H9 (cell line): ENCODE measurements around the gene SLC6A19. TPM values are rescaled to one million over a fixed set of nuclear protein-coding genes. Genes with fewer than 3 reads are reported as not detected.

ENCODE experiments used
- DNase-seq: peaks from one replicate; pipeline ENCODE4 v3.0.0-alpha.2; 2017
- H2AFZ ChIP-seq: one replicate; pipeline ENCODE4 v1.6.1; 2013; ENCODE audit warnings: mild to moderate bottlenecking, low read length, control low read depth, moderate library complexity
- H2AK5ac ChIP-seq: 2 replicates; pipeline ENCODE4 v1.6.1; 2013; ENCODE audit warnings: low read length, control low read depth, mixed read lengths; ENCODE audit not compliant: insufficient read length
- H2BK120ac ChIP-seq: one replicate; pipeline ENCODE4 v1.6.1; 2013; ENCODE audit warnings: low read depth, mild to moderate bottlenecking, low read length, control low read depth, inconsistent platforms; ENCODE audit not compliant: poor library complexity, severe bottlenecking
- H2BK12ac ChIP-seq: 2 replicates; pipeline ENCODE4 v1.6.1; 2013; ENCODE audit warnings: low read length, control low read depth, mixed read lengths, low read depth; ENCODE audit not compliant: insufficient read length
- H2BK15ac ChIP-seq: 2 replicates; pipeline ENCODE4 v1.6.1; 2013; ENCODE audit warnings: low read depth, low read length, control low read depth
- H2BK20ac ChIP-seq: one replicate; pipeline ENCODE4 v1.6.1; 2013; ENCODE audit warnings: low read depth, mild to moderate bottlenecking, low read length, control low read depth, inconsistent platforms; ENCODE audit not compliant: poor library complexity, severe bottlenecking
- H2BK5ac ChIP-seq: 2 replicates; pipeline ENCODE4 v1.6.1; 2013; ENCODE audit warnings: low read length, control low read depth, mixed read lengths; ENCODE audit not compliant: insufficient read length
- H3K14ac ChIP-seq: 2 replicates; pipeline ENCODE4 v1.6.1; 2013; ENCODE audit warnings: low read length, control low read depth; ENCODE audit not compliant: insufficient read depth
- H3K18ac ChIP-seq: 2 replicates; pipeline ENCODE4 v1.6.1; 2013; ENCODE audit warnings: low read depth, mild to moderate bottlenecking, mixed read lengths, low read length, control low read depth; ENCODE audit not compliant: insufficient read length
- H3K23ac ChIP-seq: 2 replicates; pipeline ENCODE4 v1.6.1; 2013; ENCODE audit warnings: low read length, control low read depth, mixed read lengths, low read depth; ENCODE audit not compliant: insufficient read length
- H3K23me2 ChIP-seq: 2 replicates; pipeline ENCODE4 v1.6.1; 2013; ENCODE audit warnings: low read depth, mild to moderate bottlenecking, mixed read lengths, low read length, control low read depth; ENCODE audit not compliant: insufficient read length, poor library complexity, severe bottlenecking
- H3K27ac ChIP-seq: 2 replicates; pipeline ENCODE4 v1.5.1; 2013; ENCODE audit warnings: low read length, control low read depth, mixed read lengths, low read depth; ENCODE audit not compliant: insufficient read length
- H3K27me3 ChIP-seq: 2 replicates; pipeline ENCODE4 v1.6.1; 2013; ENCODE audit warnings: low read length, control low read depth, inconsistent platforms; ENCODE audit not compliant: insufficient read depth
- H3K4ac ChIP-seq: 2 replicates; pipeline ENCODE4 v1.6.1; 2013; ENCODE audit warnings: low read depth, mild to moderate bottlenecking, control low read depth, inconsistent platforms, low read length, moderate library complexity
- H3K4me1 ChIP-seq: 2 replicates; pipeline ENCODE4 v1.6.1; 2013; ENCODE audit warnings: low read length, control low read depth, inconsistent platforms; ENCODE audit not compliant: insufficient read depth
- H3K4me2 ChIP-seq: 2 replicates; pipeline ENCODE4 v1.6.1; 2013; ENCODE audit warnings: low read length, control low read depth, mixed read lengths; ENCODE audit not compliant: insufficient read length, insufficient read depth
- H3K56ac ChIP-seq: 2 replicates; pipeline ENCODE4 v1.6.1; 2013; ENCODE audit warnings: low read depth, mild to moderate bottlenecking, mixed read lengths, low read length, control low read depth; ENCODE audit not compliant: insufficient read length
- H3K79me1 ChIP-seq: 2 replicates; pipeline ENCODE4 v1.6.1; 2013; ENCODE audit warnings: low read depth, mild to moderate bottlenecking, moderate library complexity, low read length, control low read depth, inconsistent platforms; ENCODE audit not compliant: insufficient read depth, poor library complexity, severe bottlenecking
- H3K79me2 ChIP-seq: 2 replicates; pipeline ENCODE4 v1.6.1; 2013; ENCODE audit warnings: low read length, control low read depth, inconsistent platforms; ENCODE audit not compliant: insufficient read depth
- H3K9ac ChIP-seq: 2 replicates; pipeline ENCODE4 v1.6.1; 2013; ENCODE audit warnings: low read length, control low read depth, mixed read lengths; ENCODE audit not compliant: insufficient read length; ENCODE audit errors: extremely low read depth
- H3K9me3 ChIP-seq: one replicate; pipeline ENCODE4 v1.6.1; 2013; ENCODE audit warnings: low read depth, low read length, inconsistent platforms; ENCODE audit not compliant: control insufficient read depth
- H3T11ph ChIP-seq: one replicate; pipeline ENCODE4 v1.6.1; 2013; ENCODE audit warnings: mild to moderate bottlenecking, low read length, control low read depth, inconsistent platforms
- H4K20me1 ChIP-seq: one replicate; pipeline ENCODE4 v1.6.1; 2013; ENCODE audit not compliant: control insufficient read depth, insufficient read length, insufficient read depth
- H4K5ac ChIP-seq: 2 replicates; pipeline ENCODE4 v1.6.1; 2013; ENCODE audit warnings: low read depth, mild to moderate bottlenecking, mixed read lengths, low read length, control low read depth; ENCODE audit not compliant: insufficient read length
- H4K8ac ChIP-seq: replicated peaks from 2 replicates; pipeline ENCODE4 v1.6.1; 2013; ENCODE audit warnings: low read length, control low read depth, mixed read lengths, low read depth; ENCODE audit not compliant: insufficient read length
- H4K91ac ChIP-seq: 2 replicates; pipeline ENCODE4 v1.6.1; 2013; ENCODE audit warnings: low read depth, mild to moderate bottlenecking, moderate library complexity, mixed read lengths, low read length, control low read depth; ENCODE audit not compliant: insufficient read length
- H3K27ac Mint-ChIP-seq, 3 experiments: 2 replicates in 2 of 3; 3 replicates in 1 of 3; pipeline ENCODE4 v1.8.0; 2020 to 2021; ENCODE audit warnings: mixed read lengths in 3 of 3, mild to moderate bottlenecking in 1 of 3, moderate library complexity in 1 of 3
- H3K27me3 Mint-ChIP-seq: 2 replicates; pipeline ENCODE4 v1.8.0; 2021; ENCODE audit warnings: low read depth, mild to moderate bottlenecking, moderate library complexity, mixed read lengths
- H3K36me3 Mint-ChIP-seq, 3 experiments: 2 replicates in 2 of 3; 3 replicates in 1 of 3; pipeline ENCODE4 v1.8.0; 2020 to 2021; ENCODE audit warnings: low read depth in 3 of 3, mixed read lengths in 3 of 3; ENCODE audit not compliant: insufficient read depth in 1 of 3
- H3K4me1 Mint-ChIP-seq, 2 experiments: 2 replicates each; pipeline ENCODE4 v1.8.0; 2020; ENCODE audit warnings: mixed read lengths in 2 of 2
- H3K4me3 Mint-ChIP-seq, 2 experiments: 2 replicates in 1 of 2; 3 replicates in 1 of 2; pipeline ENCODE4 v1.8.0; 2020 to 2021; ENCODE audit warnings: mild to moderate bottlenecking in 2 of 2, mixed read lengths in 2 of 2, moderate library complexity in 1 of 2
- H3K9me3 Mint-ChIP-seq, 2 experiments: 2 replicates in 1 of 2; 3 replicates in 1 of 2; pipeline ENCODE4 v1.8.0; 2020; ENCODE audit warnings: mild to moderate bottlenecking in 2 of 2, mixed read lengths in 2 of 2, moderate library complexity in 1 of 2
- CTCF ChIP-seq: fragments of 200-600 bp; sonication (generic); conservative IDR thresholded peaks from 3 replicates; pipeline ENCODE4 v1.8.0; 2021; ENCODE audit warnings: antibody characterized with exemption, mild to moderate bottlenecking
- WGBS: extraction: QIAGEN DNeasy Blood & Tissue Kit; methylation state at CpG from one replicate; pipeline ENCODE4 v1.1.7; 2013; ENCODE audit warnings: missing lambda C conversion rate, low lambda C conversion rate, mixed read lengths; ENCODE audit not compliant: insufficient read length; ENCODE audit errors: extremely low coverage; 5-methylcytosine and 5-hydroxymethylcytosine counted together
- total RNA-seq: library from RNA; stranded (reverse); gene quantifications from 2 replicates; pipeline ENCODE4 v1.2.1, GENCODE V29; 2021

The SLC6A19 gene
- total RNA-seq, 1 experiment from 2014 or later: not detected

GRCh38 chr5:1240496-1241260, 39.3 kb downstream of the SLC6A19 start:
- Histone ChIP-seq H2BK20ac (no peak overlapping the region), H3K27ac (no peak overlapping the region), H3K9me3 (no peaks in the 10 kb centered on the region), H3K56ac (no peak overlapping the region), H2BK15ac (no peak overlapping the region), H3K18ac (no peak overlapping the region), H3K27me3 (no peaks in the 10 kb centered on the region), H3K4ac (no peak overlapping the region), H3K14ac (no peak overlapping the region; the same call in 1 of the 2 replicates), H4K5ac (no peak overlapping the region), H4K91ac (no peak overlapping the region), H2AK5ac (no peak overlapping the region), H3K23ac (no peak overlapping the region), H4K8ac (no peak overlapping the region), H3K79me2 (no peaks in the 10 kb centered on the region), H4K20me1 (no peaks in the 10 kb centered on the region), H3K79me1 (no peaks in the 10 kb centered on the region), H3K4me1 (no peaks in the 10 kb centered on the region), H2AFZ (no peak overlapping the region), H2BK120ac (no peak overlapping the region), H3K4me2 (no peak overlapping the region), H2BK12ac (no peak overlapping the region), H3T11ph (no peak overlapping the region), H3K23me2 (no peaks in the 10 kb centered on the region), H3K9ac (no peak overlapping the region), H2BK5ac (no peak overlapping the region)
- Mint-ChIP-seq H3K4me1 (peaks cover 3 to 14% of the 10 kb centered on the region in 2 experiments), H3K27ac (no peak overlapping the region; a peak in 2 of 7 replicates), H3K36me3 (0 out of 7 replicates have a peak, but pooled peaks cover 0 to 2% (median 0%) of the 10 kb centered on the region in 3 experiments), H3K27me3 (peaks cover 3% of the 10 kb centered on the region; the same call in 1 of the 2 replicates), H3K9me3 (peaks cover 10 to 11% of the 10 kb centered on the region in 2 experiments), H3K4me3 (no peak overlapping the region)
- TF ChIP-seq CTCF: no peak
- no peak for DNase-seq
- no CpG with 5 or more reads among the region's 29 CpGs for WGBS
